Naive thymus-derived CD4-positive, alpha-beta T cell (primary cell): ENCODE measurements around the gene CD160. TPM values are rescaled to one million over a fixed set of nuclear protein-coding genes. Genes with fewer than 3 reads are reported as not detected.
A peak's percentile ranks its signal among the peaks of the same experiment; 100 is the strongest.
"Not testable (repeated sequence)": the region's sequence is repeated elsewhere in the genome, so short reads cannot be mapped to it uniquely, and the experiment has no call there.

ENCODE experiments used
- ATAC-seq: fragments of 150-1000 bp; cut with Tn5 transposase; 2 replicates; pipeline ENCODE4 v1.10.0; 2021; ENCODE audit warnings: mild to moderate bottlenecking, moderate library complexity
- CTCF ChIA-PET: fragments of 350-600 bp; sonication (Branson Sonifier 250); formaldehyde crosslinking; loops from one replicate; lab custom pipeline; 2021; ENCODE audit warnings: antibody characterized with exemption; lab: Charles Lee
- POLR2A ChIA-PET: fragments of 350-600 bp; sonication (Branson Sonifier 250); formaldehyde crosslinking; loops from one replicate; lab custom pipeline; 2021; ENCODE audit warnings: antibody characterized with exemption, inconsistent platforms; lab: Charles Lee
- DNase-seq, 9 donors: peaks; one replicate each; pipeline versions ENCODE4 v3.0.0 to v3.0.0-alpha.2; 2020 to 2022; ENCODE audit warnings: mixed read lengths in 1 of 9
- H3K27ac ChIP-seq: one replicate; pipeline ENCODE4 v1.7.0; 2013; ENCODE audit warnings: mild to moderate bottlenecking, low read depth, low read length, moderate library complexity
- H3K27me3 ChIP-seq, 2 donors: one replicate each; pipeline ENCODE4 v1.7.0; 2013; ENCODE audit warnings: low read length in 2 of 2, mild to moderate bottlenecking in 2 of 2, moderate library complexity in 2 of 2; ENCODE audit not compliant: control insufficient read depth in 2 of 2, insufficient read depth in 2 of 2
- H3K36me3 ChIP-seq, 3 experiments: 1 replicate in 2 of 3; 2 replicates in 1 of 3; pipeline ENCODE4 v1.7.0; 2013; ENCODE audit warnings: low read length in 3 of 3, mild to moderate bottlenecking in 3 of 3, moderate library complexity in 1 of 3; ENCODE audit not compliant: insufficient read depth in 3 of 3, control insufficient read depth in 2 of 3
- H3K4me1 ChIP-seq, 2 donors: one replicate each; pipeline ENCODE4 v1.7.0; 2013; ENCODE audit warnings: low read length in 2 of 2, mild to moderate bottlenecking in 2 of 2, moderate library complexity in 1 of 2; ENCODE audit not compliant: control insufficient read depth in 2 of 2, insufficient read depth in 2 of 2
- H3K4me3 ChIP-seq: 2 replicates; pipeline ENCODE4 v1.7.0; 2013; ENCODE audit warnings: mild to moderate bottlenecking, low read length
- H3K9me3 ChIP-seq, 3 experiments: 1 replicate in 2 of 3; 2 replicates in 1 of 3; pipeline ENCODE4 v1.7.0; 2013; ENCODE audit warnings: low read length in 3 of 3; ENCODE audit not compliant: control insufficient read depth in 2 of 3
- H3K27ac Mint-ChIP-seq, 9 donors: one replicate each; pipeline ENCODE4 v1.8.0; 2020 to 2022; ENCODE audit warnings: mixed read lengths in 9 of 9, mild to moderate bottlenecking in 8 of 9, moderate library complexity in 5 of 9, inconsistent platforms in 2 of 9
- H3K27me3 Mint-ChIP-seq, 5 donors: one replicate each; pipeline ENCODE4 v1.8.0; 2021 to 2022; ENCODE audit warnings: mixed read lengths in 5 of 5, mild to moderate bottlenecking in 1 of 5
- H3K36me3 Mint-ChIP-seq, 5 donors: one replicate each; pipeline ENCODE4 v1.8.0; 2020 to 2022; ENCODE audit warnings: mixed read lengths in 5 of 5, mild to moderate bottlenecking in 3 of 5, inconsistent platforms in 1 of 5
- H3K4me1 Mint-ChIP-seq, 7 donors: one replicate each; pipeline ENCODE4 v1.8.0; 2020 to 2022; ENCODE audit warnings: mixed read lengths in 7 of 7, mild to moderate bottlenecking in 3 of 7, inconsistent platforms in 1 of 7
- H3K4me3 Mint-ChIP-seq, 10 donors: one replicate each; pipeline ENCODE4 v1.8.0; 2020 to 2022; ENCODE audit warnings: mild to moderate bottlenecking in 10 of 10, mixed read lengths in 10 of 10, moderate library complexity in 6 of 10, inconsistent platforms in 2 of 10
- H3K9me3 Mint-ChIP-seq, 11 donors: one replicate each; pipeline ENCODE4 v1.8.0; 2020 to 2022; ENCODE audit warnings: mixed read lengths in 11 of 11, mild to moderate bottlenecking in 4 of 11, inconsistent platforms in 1 of 11, moderate library complexity in 1 of 11
- intact Hi-C, 2 donors: fragments of 100-400 bp; cut with micrococcal nuclease; formaldehyde crosslinking; loops; one replicate each; pipeline ENCODE4 v1.15.1; 2023
- polyA plus RNA-seq, 2 donors: library from polyadenylated mRNA; unstranded; fragments of 300-500 nt; fragmentation: Illumina TruSeq; gene quantifications; one replicate each; pipeline ENCODE4 v1.2.3, GENCODE V29; 2021
- total RNA-seq, 6 experiments: library from RNA in 5 of 6; stranded (reverse) in 5 of 6; gene quantifications; 1 replicate in 5 of 6; 2 replicates in 1 of 6; pipeline ENCODE4 v1.2.3 and lab custom pipeline; 2021 to 2026

The CD160 gene
- total RNA-seq (10 to 100 TPM in 1 of 5 experiments, 1 to 10 TPM in 1, under 1 TPM in 1, not detected in 2; 0.34 to 12.0 (median 1.5) TPM), polyA plus RNA-seq (under 1 TPM; 0.15 to 0.22 TPM), total RNA-seq (lab: John Stamatoyannopoulos, UW) (not detected)

- Mint-ChIP-seq H3K4me1 (peaks cover 3 to 33% (median 9%) of the 10 kb centered on the region in 7 donors), H3K9me3 (no peaks in the 10 kb centered on the region), H3K27me3 (peaks cover 15 to 31% (median 27%) of the 10 kb centered on the region in 5 donors), H3K36me3 (no peaks in the 10 kb centered on the region), H3K27ac (peak within 1 kb of the TSS in 1 of 9 donors; percentile 1), H3K4me3 (peak within 1 kb of the TSS in 2 of 10 donors; percentile 60 to 83)
- no peak for ATAC-seq
- CTCF ChIA-PET = no interaction called here
- DNase-seq = no peak
- Histone ChIP-seq H3K4me3 (no peak within 1 kb of the TSS), H3K27me3 (no peaks in the 10 kb centered on the region), H3K4me1 (peaks cover 4 to 18% of the 10 kb centered on the region in 2 donors), H3K27ac (no peak within 1 kb of the TSS), H3K9me3 (no peaks in the 10 kb centered on the region), H3K36me3 (no peaks in the 10 kb centered on the region)
- intact Hi-C loops = loop anchor here in 1 of 2 donors (10.0 kb wide), 1 partner anchor 125 kb away; no protein-coding TSS in a partner anchor
- POLR2A ChIA-PET = no interaction called here
Measured at GRCh38 chr1:145719230-145720079, at the start of gene CD160. Gene CD160 (plus strand): TSS chr1:145719499. CDS start chr1:145728328, 8,829 bp downstream.

- H3K9me3 ChIP-seq, H3K27ac Mint-ChIP-seq, H3K4me3 ChIP-seq, H3K27ac ChIP-seq, DNase-seq, H3K4me1 Mint-ChIP-seq, H3K27me3 ChIP-seq, H3K36me3 ChIP-seq, H3K27me3 Mint-ChIP-seq, H3K4me3 Mint-ChIP-seq, intact Hi-C loops, H3K4me1 ChIP-seq, ATAC-seq, H3K9me3 Mint-ChIP-seq, POLR2A ChIA-PET, CTCF ChIA-PET: not testable (repeated sequence)
- H3K36me3 Mint-ChIP-seq = peaks cover 0 to 24% (median 4%) of the 10 kb centered on the region in 5 donors
Measured at GRCh38 chr1:145670995-145671745, 48.1 kb upstream of the CD160 start.

GRCh38 chr1:145673217-145673616 lies 46.1 kb upstream of the CD160 start:
- H3K4me1 ChIP-seq, H3K27ac ChIP-seq, H3K9me3 ChIP-seq, H3K36me3 ChIP-seq, H3K27me3 ChIP-seq, CTCF ChIA-PET, DNase-seq, H3K4me1 Mint-ChIP-seq, H3K9me3 Mint-ChIP-seq, POLR2A ChIA-PET, intact Hi-C loops, H3K4me3 ChIP-seq, H3K27me3 Mint-ChIP-seq, ATAC-seq, H3K27ac Mint-ChIP-seq, H3K4me3 Mint-ChIP-seq: not testable (repeated sequence)
- peaks cover 0 to 15% (median 4%) of the 10 kb centered on the region in 5 donors for H3K36me3 Mint-ChIP-seq

GRCh38 chr1:145684858-145685257 lies 34.4 kb upstream of the CD160 start:
- POLR2A ChIA-PET, H3K27ac Mint-ChIP-seq, intact Hi-C loops, CTCF ChIA-PET, H3K9me3 Mint-ChIP-seq, H3K4me3 Mint-ChIP-seq, H3K27me3 ChIP-seq, H3K27me3 Mint-ChIP-seq, H3K36me3 ChIP-seq, H3K9me3 ChIP-seq, ATAC-seq, H3K27ac ChIP-seq, DNase-seq, H3K4me3 ChIP-seq: not testable (repeated sequence)
- peaks cover 0 to 13% (median 0%) of the 10 kb centered on the region in 5 donors for H3K36me3 Mint-ChIP-seq
- H3K4me1 Mint-ChIP-seq = peaks cover 9 to 16% (median 13%) of the 10 kb centered on the region in 7 donors
- H3K4me1 ChIP-seq = peaks cover 8 to 13% of the 10 kb centered on the region in 2 donors

- H3K4me3 Mint-ChIP-seq, ATAC-seq, H3K9me3 ChIP-seq, H3K27ac ChIP-seq, CTCF ChIA-PET, H3K27ac Mint-ChIP-seq, POLR2A ChIA-PET, H3K9me3 Mint-ChIP-seq, H3K27me3 Mint-ChIP-seq, H3K36me3 ChIP-seq, H3K27me3 ChIP-seq, H3K4me3 ChIP-seq, intact Hi-C loops, DNase-seq: not testable (repeated sequence)
- peaks cover 0 to 13% (median 0%) of the 10 kb centered on the region in 5 donors for H3K36me3 Mint-ChIP-seq
- peaks cover 18 to 28% (median 24%) of the 10 kb centered on the region in 7 donors for H3K4me1 Mint-ChIP-seq
- peaks cover 17 to 23% of the 10 kb centered on the region in 2 donors for H3K4me1 ChIP-seq
Measured at GRCh38 chr1:145686078-145686477, 33.2 kb upstream of the CD160 start.

- ChIA-PET CTCF (no interaction called here), POLR2A (no interaction called here)
- DNase-seq (no peak), ATAC-seq (no peak)
- H3K27me3 ChIP-seq = no peaks in the 10 kb centered on the region
- Mint-ChIP-seq H3K4me1 (peaks cover 18 to 37% (median 25%) of the 10 kb centered on the region in 7 donors), H3K4me3 (peak overlapping the region in 2 of 10 donors; percentile 9 to 22), H3K9me3 (no peaks in the 10 kb centered on the region), H3K36me3 (peaks cover 0 to 13% (median 0%) of the 10 kb centered on the region in 5 donors), H3K27ac (peak overlapping the region in 3 of 9 donors; percentile 35 to 62 (median 36)), H3K27me3 (no peaks in the 10 kb centered on the region)
- no peak overlapping the region for H3K4me3 ChIP-seq
- no peaks in the 10 kb centered on the region for H3K9me3 ChIP-seq
- intact Hi-C loops = no loop called here
- no peaks in the 10 kb centered on the region for H3K36me3 ChIP-seq
- no peak overlapping the region for H3K27ac ChIP-seq
- H3K4me1 ChIP-seq = peaks cover 18 to 28% of the 10 kb centered on the region in 2 donors
Measured at GRCh38 chr1:145688328-145688727, 31.0 kb upstream of the CD160 start.
